HPDE6-E6E7 (cell line): Measurements from ENCODE around the gene MAP1LC3B.
"Not testable (repeated sequence)": the region's sequence is repeated elsewhere in the genome, so short reads cannot be mapped to it uniquely, and the experiment has no call there.

Experiments
- DNase-seq: peaks from one replicate; pipeline ENCODE4 v3.0.0; 2011; ENCODE audit warnings: missing footprints; ENCODE audit errors: extremely low spot score

The MAP1LC3B gene

GRCh38 chr16:87360862-87361610, 31.1 kb upstream of the MAP1LC3B start:
- DNase-seq = no peak

DNA sequence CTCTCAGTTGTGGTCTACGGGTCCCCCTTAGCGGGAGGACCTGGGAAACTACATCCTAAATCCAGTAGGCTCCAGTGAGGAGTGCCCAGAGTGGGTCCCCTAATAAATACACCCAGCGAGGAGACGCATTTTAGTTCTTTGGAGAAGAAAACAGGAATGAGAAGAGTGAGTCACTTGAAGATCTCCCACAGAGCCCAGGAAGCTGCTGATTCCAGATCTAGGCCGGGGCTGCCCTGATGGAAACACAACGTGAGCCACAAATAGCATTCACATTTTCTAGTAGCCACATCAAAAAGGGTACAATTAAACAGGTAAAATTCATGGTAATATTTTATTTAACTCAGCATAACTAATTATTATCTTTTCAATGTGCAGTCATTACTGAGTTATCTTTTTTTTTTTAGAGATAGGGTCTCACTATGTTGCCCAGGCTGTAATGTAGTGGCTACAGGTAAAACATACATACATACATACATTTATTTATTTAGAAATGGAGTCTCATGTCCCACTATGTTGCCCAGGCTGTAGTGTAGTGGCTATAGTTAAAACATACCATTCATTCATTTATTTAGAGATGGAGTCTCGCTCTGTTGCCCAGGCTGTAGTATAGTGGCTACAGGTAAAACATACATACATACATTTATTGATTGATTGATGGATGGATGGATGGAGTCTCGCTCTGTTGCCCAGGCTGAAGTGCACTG, 30.1 kb upstream of the MAP1LC3B start:
- no peak for DNase-seq

GRCh38 chr16:87362828-87363559, 29.1 kb upstream of the MAP1LC3B start:
- DNase-seq = not testable (repeated sequence)

DNA sequence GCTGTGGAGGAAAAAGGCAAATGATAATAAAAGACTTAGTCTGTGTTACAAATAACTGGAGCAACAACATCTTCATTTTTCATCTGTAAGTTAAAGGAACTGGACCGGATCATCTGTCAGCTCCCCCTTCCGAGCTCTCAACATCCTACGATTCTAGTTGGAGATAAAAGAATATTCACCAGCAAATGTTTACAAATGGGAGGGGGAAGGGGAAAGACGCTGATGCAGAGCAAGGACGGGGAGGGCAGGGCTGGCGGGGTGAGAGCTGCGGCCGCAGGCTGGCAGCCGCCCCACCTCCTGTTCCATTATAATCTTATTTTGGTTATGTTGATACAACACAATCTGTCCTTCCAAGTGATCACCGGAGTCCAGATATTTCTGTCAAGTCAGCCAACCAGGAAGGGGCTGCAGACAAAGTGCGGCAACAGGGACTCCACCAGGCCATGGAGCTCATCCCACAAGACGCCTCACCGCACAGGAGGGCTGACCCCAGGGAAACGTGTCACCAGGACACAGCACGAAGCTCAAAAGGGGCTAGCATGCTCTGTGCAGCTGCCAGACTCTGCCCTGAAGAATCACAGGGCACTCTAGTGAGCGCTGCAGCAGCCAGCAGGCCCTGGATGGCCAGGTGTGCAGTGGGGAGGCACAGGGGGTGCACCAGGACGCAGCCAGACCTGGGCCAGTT, 28.2 kb upstream of the MAP1LC3B start:
- no peak for DNase-seq

GRCh38 chr16:87365021-87365713, 27.0 kb upstream of the MAP1LC3B start:
- DNase-seq = no peak

GRCh38 chr16:87366288-87366687, 25.8 kb upstream of the MAP1LC3B start:
- DNase-seq = no peak

DNA sequence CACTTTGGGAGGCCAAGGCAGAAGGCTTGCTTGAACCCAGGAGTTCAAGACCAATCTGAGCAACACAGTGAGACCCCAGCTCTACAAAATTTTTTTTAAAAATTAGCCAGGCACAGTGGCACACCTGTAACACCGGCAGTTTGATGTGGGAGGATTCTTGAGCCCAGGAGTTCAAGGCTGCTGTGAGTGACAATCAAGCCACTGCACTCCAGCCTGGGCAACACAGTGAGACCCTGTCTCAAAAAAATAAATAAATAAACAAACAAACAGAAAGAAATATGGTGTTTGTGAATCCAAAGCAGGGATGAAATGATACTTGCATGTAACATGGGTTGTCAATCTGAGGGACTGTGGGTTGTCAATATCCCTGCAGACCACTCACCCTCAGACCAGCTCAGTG, 25.2 kb upstream of the MAP1LC3B start:
- no peak for DNase-seq

GRCh38 chr16:87367529-87367928, 24.6 kb upstream of the MAP1LC3B start:
- no peak for DNase-seq

DNA sequence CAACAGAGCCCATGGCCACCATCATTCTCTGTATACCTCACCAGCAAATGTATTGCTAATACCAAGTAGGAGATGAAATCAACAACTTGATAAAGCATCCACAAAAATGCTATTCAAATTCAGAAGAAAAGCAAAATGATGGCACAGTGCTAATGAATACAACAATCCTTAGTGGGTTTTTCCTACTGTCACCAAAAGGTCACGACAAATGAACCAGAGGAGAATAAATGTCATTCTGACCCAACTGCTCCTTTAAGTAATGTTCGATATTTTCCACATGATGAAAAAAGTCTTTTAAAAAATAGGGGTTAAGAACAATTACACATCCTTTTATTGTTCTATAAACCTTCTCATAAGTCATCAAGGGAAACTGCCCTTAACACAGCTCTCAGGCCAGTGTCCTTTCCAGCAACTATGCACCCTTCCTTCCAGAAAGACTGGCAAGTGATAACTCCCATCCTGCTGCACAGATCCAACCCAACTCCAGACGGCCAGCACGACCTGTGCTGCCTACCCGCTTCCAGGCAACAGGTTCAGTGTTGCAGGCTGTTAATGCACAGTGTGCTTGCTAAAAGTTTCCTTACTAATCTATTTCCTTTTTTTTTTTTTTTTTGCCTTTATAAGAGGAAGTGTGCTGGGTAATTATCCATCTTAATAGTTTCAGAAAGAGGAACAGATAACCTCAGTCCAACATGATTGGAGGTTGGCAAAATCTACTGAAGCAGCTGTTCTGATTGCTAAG, 23.9 kb upstream of the MAP1LC3B start:
- DNase-seq = no peak

DNA sequence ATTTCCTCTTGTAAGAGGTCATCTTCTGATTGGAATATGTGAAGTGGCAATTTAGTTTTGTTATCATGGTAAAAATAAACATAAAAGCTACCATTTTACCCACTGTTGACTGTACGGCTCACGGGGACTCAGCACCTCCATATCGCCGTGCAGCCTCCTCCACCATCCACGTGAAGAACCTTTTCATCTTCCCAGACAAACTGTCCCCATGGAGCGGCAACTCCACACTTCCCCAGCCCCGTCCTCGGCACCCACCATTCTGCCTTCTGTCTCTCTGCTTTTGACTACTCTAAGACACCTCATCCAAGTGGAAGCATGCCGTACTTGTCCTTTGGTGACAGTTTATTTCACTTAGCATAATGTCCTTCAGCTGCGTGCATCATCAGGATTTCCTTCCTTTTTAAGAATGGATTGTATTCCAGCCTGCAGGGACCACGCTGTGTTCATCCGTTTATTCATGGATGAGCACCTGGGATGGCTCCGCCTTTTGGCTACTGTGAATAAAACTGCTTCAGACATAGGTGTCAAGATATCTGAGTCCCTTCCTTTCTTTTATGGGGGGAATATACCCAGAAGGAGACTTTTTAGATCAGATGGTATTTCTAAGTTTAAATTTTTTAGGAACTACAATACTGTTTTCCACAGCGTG, 22.9 kb upstream of the MAP1LC3B start:
- DNase-seq = no peak

DNA sequence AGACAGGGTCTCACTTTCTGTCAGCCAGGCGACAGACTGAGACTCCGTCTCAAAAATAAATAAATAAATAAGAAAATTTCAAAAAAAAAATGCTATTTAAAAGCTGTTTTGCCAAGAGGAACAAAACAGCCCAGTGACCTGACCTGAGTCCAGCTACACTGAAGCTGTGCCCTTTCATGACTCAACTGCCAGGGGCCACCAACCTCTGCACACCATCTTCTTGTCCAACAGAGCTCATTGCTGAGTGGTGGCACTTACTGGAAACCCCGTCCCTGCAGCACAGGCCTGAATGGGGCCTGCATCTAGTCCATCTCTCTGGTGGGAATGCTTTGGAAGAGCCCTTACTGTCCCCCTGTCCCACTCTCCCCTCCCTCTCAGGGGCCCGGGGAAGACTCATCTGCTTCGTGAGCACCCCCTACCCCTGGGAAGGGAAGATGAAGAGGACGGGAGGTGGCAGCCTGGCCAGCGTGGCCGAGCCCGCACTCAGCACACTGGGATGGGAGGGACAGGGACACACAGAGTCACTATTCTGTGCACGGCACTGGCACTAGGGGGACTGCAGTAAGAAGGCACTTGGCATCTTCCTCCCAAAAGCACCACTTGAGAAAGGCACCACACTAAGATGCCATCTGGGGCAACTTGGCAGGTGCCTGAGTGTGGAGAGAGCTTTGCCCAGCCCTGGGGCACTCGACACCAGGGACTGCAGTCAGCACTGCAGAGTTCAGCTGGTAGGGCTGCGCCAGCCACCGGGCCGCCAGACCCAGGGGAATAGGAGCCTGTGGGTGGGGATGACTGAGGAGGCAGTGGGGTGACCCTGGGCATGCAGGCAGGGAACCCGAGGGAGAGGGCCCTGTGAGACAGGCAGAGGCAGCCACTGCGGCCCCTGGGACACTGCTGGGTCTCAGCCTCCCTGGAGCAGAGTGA, 22.1 kb upstream of the MAP1LC3B start:
- DNase-seq = no peak

DNA sequence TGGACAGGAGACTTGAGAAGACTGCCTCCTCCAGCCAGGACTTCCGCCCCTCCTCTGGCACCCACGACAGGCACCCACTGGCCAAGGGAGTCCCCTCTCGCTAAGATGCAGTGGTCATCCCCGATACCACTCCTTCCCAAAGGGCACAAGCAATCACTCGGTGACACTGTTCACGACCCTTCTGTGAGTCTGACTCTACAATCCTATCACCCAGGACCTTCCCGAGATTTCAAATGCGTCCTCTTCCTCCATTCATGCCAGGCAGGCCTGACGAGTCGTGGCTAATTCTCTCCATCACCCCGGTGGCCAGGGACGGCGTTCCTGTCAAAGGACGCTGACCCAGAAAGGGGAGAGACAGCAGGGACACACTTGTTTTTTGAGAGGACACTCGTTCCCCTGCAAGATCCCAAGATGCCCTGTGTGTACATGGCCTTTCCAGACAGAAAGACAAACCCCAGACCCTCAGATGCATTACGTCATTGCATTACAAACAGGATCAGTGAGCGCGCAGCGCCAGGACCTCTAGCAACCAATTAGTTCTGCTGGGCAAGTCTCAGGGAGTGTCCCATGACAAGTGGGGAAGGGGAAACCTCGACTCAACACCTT, 20.8 kb upstream of the MAP1LC3B start:
- DNase-seq = no peak

GRCh38 chr16:87372305-87372704, 19.8 kb upstream of the MAP1LC3B start:
- DNase-seq = no peak

GRCh38 chr16:87374313-87374712, 17.8 kb upstream of the MAP1LC3B start:
- DNase-seq = no peak

- DNase-seq = peak; percentile 53
Observed at GRCh38 chr16:87375426-87376135, 16.6 kb upstream of the MAP1LC3B start.

DNA sequence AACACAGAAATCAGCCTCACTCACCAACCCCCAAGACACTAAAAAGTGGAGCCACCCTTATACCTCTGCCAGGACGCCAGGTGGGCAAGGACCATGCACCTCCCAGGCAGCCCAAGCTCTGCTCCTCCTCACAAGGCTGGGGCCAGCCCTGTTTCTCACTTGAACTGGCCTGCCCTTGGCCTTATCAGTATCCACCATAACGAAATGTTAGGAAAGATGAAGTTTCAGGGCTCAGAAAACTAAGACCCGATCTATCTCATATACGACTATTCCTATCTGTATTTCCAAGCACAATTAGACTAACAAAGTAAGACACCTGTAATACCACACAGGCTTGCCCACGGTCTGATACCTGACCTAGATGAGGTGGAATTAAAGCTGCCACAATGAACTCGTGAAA, 15.5 kb upstream of the MAP1LC3B start:
- DNase-seq = no peak

- not testable (repeated sequence) for DNase-seq
Observed at GRCh38 chr16:87379312-87379752, 12.8 kb upstream of the MAP1LC3B start.

- DNase-seq = no peak
Observed at GRCh38 chr16:87380403-87380802, 11.7 kb upstream of the MAP1LC3B start.
